ENCODE data around the gene DPH6.

- TF ChIP-seq, protein P1, sequence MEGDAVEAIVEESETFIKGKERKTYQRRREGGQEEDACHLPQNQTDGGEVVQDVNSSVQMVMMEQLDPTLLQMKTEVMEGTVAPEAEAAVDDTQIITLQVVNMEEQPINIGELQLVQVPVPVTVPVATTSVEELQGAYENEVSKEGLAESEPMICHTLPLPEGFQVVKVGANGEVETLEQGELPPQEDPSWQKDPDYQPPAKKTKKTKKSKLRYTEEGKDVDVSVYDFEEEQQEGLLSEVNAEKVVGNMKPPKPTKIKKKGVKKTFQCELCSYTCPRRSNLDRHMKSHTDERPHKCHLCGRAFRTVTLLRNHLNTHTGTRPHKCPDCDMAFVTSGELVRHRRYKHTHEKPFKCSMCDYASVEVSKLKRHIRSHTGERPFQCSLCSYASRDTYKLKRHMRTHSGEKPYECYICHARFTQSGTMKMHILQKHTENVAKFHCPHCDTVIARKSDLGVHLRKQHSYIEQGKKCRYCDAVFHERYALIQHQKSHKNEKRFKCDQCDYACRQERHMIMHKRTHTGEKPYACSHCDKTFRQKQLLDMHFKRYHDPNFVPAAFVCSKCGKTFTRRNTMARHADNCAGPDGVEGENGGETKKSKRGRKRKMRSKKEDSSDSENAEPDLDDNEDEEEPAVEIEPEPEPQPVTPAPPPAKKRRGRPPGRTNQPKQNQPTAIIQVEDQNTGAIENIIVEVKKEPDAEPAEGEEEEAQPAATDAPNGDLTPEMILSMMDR (IDR thresholded peaks at IDR 0.05), result no peak
- no peak for TF ChIP-seq POLR2A (IDR thresholded peaks at IDR 0.05)
These were observed 183.7 kb downstream of the DPH6 start for GRCh38 chr15:35362195-35362829.

All from thyroid gland (tissue), 4 donors.